ENCODE measurements around the gene KRTAP24-1. TPM values are rescaled to one million over a fixed set of nuclear protein-coding genes. Genes with fewer than 3 reads are reported as not detected.

Gene KRTAP24-1
- total RNA-seq, 2 donors from 2014 or later: not detected

DNA sequence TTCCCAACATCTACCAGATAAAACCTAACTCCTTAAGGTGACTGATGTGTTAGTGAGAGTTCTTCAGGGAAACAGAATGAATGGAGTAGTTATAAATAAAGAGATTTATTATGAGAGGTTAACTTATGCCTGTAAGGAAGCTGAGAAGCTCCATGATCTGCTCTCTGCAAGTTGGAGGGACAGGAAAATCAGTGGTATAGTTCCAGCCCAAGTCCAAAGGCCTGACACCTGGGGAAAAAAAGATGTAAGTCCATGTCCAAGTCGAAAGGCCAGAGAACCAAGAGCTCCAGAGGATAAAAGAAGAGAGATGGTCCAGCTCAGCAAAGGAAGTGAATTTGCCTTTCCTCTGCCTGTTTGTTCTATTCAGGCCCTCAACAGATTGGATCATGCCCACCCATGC, 27.1 kb downstream of the KRTAP24-1 start:
- H3K27ac ChIP-seq: no peak overlapping the region
- WGBS, 2 donors: 20 to 28% methylated on average over 1 of the region's 1 CpG
- no peaks in the 10 kb centered on the region for H3K27me3 ChIP-seq
- no peak overlapping the region for H3K4me3 ChIP-seq
- no peak for ATAC-seq
- DNase-seq: no peak
- intact Hi-C loops (cut with DNase I): no loop called here
- H3K9me3 ChIP-seq: no peaks in the 10 kb centered on the region
- H3K36me3 ChIP-seq (replicated peaks in 1 of 2; ENCODE audit: insufficient read depth in 1 of 2, low read depth in 2 of 2): no peaks in the 10 kb centered on the region
- no peaks in the 10 kb centered on the region for H3K4me1 ChIP-seq
- TF ChIP-seq, protein P1, sequence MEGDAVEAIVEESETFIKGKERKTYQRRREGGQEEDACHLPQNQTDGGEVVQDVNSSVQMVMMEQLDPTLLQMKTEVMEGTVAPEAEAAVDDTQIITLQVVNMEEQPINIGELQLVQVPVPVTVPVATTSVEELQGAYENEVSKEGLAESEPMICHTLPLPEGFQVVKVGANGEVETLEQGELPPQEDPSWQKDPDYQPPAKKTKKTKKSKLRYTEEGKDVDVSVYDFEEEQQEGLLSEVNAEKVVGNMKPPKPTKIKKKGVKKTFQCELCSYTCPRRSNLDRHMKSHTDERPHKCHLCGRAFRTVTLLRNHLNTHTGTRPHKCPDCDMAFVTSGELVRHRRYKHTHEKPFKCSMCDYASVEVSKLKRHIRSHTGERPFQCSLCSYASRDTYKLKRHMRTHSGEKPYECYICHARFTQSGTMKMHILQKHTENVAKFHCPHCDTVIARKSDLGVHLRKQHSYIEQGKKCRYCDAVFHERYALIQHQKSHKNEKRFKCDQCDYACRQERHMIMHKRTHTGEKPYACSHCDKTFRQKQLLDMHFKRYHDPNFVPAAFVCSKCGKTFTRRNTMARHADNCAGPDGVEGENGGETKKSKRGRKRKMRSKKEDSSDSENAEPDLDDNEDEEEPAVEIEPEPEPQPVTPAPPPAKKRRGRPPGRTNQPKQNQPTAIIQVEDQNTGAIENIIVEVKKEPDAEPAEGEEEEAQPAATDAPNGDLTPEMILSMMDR (IDR thresholded peaks at IDR 0.05): no peak
- TF ChIP-seq POLR2A (IDR thresholded peaks at IDR 0.05): no peak

DNA sequence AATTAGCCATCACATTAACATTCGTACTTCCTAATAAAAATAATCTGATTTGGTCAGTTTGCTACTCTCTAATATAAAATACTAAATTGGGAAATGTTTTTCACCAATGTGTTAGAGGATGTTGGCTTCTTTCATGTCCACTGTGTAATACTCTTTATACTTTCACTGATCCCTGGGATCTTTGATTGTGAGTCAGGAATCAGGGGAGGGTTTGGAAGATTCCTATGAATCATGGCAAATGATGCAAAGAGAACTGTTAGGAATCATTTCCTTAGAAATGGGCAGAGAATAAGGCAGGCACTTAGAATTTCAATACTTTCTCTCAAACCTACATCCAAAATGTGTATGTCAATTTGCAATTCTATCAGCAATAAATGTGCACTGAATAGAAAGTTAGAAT, 31.0 kb downstream of the KRTAP24-1 start:
- WGBS, 2 donors: 55 to 62% methylated on average over 1 of the region's 1 CpG
- TF ChIP-seq, protein P1 (IDR thresholded peaks at IDR 0.05): no peak
- TF ChIP-seq POLR2A (IDR thresholded peaks at IDR 0.05): no peak

DNA sequence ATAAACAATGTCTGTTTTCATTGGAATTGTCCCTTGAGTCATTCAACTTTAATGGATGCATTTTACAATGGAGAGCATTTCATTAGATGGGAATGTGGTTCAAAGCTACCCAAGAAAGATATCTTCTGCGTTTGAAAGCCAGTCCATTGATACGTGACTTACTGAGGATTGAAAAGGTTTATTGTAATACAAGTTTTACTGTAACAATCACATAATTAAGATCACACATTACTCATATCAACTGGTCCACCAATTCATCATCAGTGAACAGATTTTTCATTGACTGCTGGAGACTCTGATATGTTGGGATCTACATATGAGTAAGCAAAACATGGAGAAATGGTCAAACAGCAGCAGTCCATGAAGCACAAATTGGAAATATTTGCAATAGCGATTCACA, 32.8 kb downstream of the KRTAP24-1 start:
- DNase-seq (no peak), ATAC-seq (no peak)
- no peak overlapping the region for H3K27ac ChIP-seq
- TF ChIP-seq, protein P1 (IDR thresholded peaks at IDR 0.05): no peak
- TF ChIP-seq POLR2A (IDR thresholded peaks at IDR 0.05): no peak
- H3K9me3 ChIP-seq: no peaks in the 10 kb centered on the region
- 49 to 62% methylated on average over 3 of the region's 3 CpGs for WGBS, 2 donors
- no peaks in the 10 kb centered on the region for H3K36me3 ChIP-seq (replicated peaks in 1 of 2; ENCODE audit: insufficient read depth in 1 of 2, low read depth in 2 of 2)
- intact Hi-C loops (cut with DNase I): no loop called here
- H3K4me1 ChIP-seq: no peaks in the 10 kb centered on the region
- no peaks in the 10 kb centered on the region for H3K27me3 ChIP-seq
- no peak overlapping the region for H3K4me3 ChIP-seq

More for the DNA sequence above, 31.0 kb downstream of the KRTAP24-1 start:
- Histone ChIP-seq H3K27me3 (no peaks in the 10 kb centered on the region), H3K9me3 (no peaks in the 10 kb centered on the region), H3K4me1 (no peaks in the 10 kb centered on the region), H3K27ac (no peak overlapping the region), H3K36me3 (replicated peaks in 1 of 2; ENCODE audit: insufficient read depth in 1 of 2, low read depth in 2 of 2) (no peaks in the 10 kb centered on the region), H3K4me3 (no peak overlapping the region)
- intact Hi-C loops (cut with DNase I): no loop called here
- ATAC-seq (no peak), DNase-seq (no peak)

DNA sequence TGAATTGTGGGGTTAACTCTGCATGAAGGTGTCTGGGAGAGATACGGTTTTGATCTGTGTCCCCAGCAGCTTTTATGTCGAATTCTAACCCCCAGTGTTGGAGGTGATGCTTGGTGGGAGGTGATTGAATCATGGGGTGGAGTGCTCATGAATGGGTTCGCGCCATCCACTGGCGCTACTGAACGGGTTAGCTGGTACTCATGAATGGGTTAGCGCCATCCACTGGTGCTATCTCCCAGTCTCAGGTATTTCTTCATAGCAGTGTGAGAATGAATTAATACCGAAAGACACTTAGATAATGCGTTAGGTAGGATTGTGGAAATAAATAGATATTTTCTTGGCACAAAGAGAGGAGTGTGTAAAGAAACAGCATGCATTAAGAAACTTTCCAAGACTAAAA, 33.9 kb downstream of the KRTAP24-1 start:
- WGBS, 2 donors: 78 to 80% methylated on average over 9 of the region's 9 CpGs
- intact Hi-C loops (cut with DNase I): no loop called here
- no peaks in the 10 kb centered on the region for H3K4me1 ChIP-seq
- ATAC-seq (no peak), DNase-seq (no peak)
- H3K27ac ChIP-seq: no peak overlapping the region
- no peaks in the 10 kb centered on the region for H3K36me3 ChIP-seq (replicated peaks in 1 of 2; ENCODE audit: insufficient read depth in 1 of 2, low read depth in 2 of 2)
- H3K27me3 ChIP-seq: no peaks in the 10 kb centered on the region
- no peak overlapping the region for H3K4me3 ChIP-seq
- TF ChIP-seq, protein P1 (IDR thresholded peaks at IDR 0.05): no peak
- TF ChIP-seq POLR2A (IDR thresholded peaks at IDR 0.05): no peak
- no peaks in the 10 kb centered on the region for H3K9me3 ChIP-seq

DNA sequence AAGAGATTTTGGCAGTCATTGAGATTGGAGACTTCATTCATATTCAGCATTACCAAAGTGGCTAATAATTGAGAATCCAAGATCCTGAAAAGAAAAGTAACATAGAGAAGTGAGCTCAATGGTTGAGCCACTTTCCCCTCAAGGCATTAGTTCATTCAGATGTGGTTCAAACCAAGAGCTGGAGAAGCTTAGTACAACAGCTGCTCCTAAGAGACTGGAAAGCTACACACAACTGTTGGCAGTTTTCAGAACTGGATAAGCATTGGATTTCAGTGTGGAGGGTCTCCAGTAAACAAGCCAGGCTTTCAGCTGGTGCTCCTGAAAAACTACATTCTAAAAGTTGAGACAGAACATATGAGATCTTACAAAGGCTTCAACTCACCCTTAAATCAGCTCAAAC, 37.7 kb downstream of the KRTAP24-1 start:
- no peaks in the 10 kb centered on the region for H3K36me3 ChIP-seq (replicated peaks in 1 of 2; ENCODE audit: insufficient read depth in 1 of 2, low read depth in 2 of 2)
- H3K9me3 ChIP-seq: no peaks in the 10 kb centered on the region
- ATAC-seq (no peak), DNase-seq (no peak)
- H3K27ac ChIP-seq: no peak overlapping the region
- no peaks in the 10 kb centered on the region for H3K27me3 ChIP-seq
- no peaks in the 10 kb centered on the region for H3K4me1 ChIP-seq
- intact Hi-C loops (cut with DNase I): no loop called here
- H3K4me3 ChIP-seq: no peak overlapping the region
- TF ChIP-seq, protein P1 (IDR thresholded peaks at IDR 0.05): no peak
- no peak for TF ChIP-seq POLR2A (IDR thresholded peaks at IDR 0.05)
